Breast epithelium (tissue), 3 donors: ENCODE measurements around the gene F10.

Experiments
- CTCF ChIP-seq, 3 donors: fragments of 450-650 bp; IDR thresholded peaks; one replicate each; pipeline ENCODE4 v1.5.1; 2016 to 2017; ENCODE audit warnings: antibody characterized with exemption in 3 of 3, mild to moderate bottlenecking in 3 of 3, moderate library complexity in 3 of 3
- POLR2A ChIP-seq: fragments of 450-650 bp; IDR thresholded peaks from one replicate; pipeline ENCODE4 v1.6.1; 2016; ENCODE audit warnings: antibody characterized with exemption, mild to moderate bottlenecking, moderate library complexity

GRCh38 chr13:113077566-113077952, 45.0 kb upstream of the F10 start:
- TF ChIP-seq CTCF (IDR thresholded peaks at IDR 0.05): no peak
- no peak for TF ChIP-seq POLR2A
